Measurements from ENCODE around the gene EFCAB6.

- TF ChIP-seq CTCF (IDR thresholded peaks at IDR 0.05): no peak
- no peak for TF ChIP-seq POLR2A (IDR thresholded peaks at IDR 0.05; ENCODE audit: low read depth)
- no peak for TF ChIP-seq POLR2AphosphoS5 (IDR thresholded peaks at IDR 0.05)
Measured at GRCh38 chr22:43600265-43600664, 211.8 kb downstream of the EFCAB6 start.
